ENCODE data around the gene ATP5MC3. TPM values are rescaled to one million over a fixed set of nuclear protein-coding genes. Genes with fewer than 3 reads are reported as not detected.

The ATP5MC3 gene
- total and polyA plus RNA-seq, 2 of the 13 experiments (the other 11 are each of a cell fraction or from before 2014, with no cell fraction given): 676 to 1,007 TPM

DNA sequence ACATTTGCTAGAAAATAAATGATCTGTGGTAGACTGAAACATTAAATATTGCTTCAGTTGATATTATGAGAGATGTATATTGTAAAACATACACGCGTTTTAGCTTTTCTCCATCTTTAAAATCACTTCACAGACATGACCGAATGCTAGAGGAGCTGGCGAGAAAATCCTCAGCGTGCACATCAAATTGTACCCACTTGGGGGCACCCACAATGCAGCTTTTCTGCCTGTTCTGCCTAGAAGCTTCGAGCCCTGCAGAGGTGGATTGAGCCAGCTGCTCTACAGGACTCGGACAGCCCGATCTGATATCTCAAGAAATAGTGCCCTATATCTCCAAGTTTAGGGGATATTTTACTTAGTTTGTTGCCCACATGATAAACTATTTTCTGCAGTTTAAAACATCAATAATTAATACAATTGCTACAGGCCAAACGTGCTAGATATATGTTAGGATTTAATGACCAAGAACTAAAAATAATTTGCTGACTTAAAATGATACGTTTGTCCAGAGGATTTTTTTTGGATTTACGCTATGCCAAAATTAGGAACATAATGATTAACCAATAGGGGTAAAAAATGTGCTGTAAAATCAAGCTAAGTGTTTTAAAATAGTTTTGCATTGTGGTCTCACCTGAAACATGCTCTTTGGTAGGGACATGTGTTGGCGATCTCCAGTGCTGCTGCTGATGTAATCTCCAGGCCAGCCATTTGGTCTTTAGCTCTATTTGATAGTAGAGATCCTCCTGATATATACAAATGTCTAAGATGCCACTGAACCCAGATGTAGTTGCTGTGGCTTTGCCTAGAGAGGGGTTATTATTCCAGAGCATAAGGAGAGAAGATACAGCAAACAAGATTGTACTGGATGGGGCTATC, 22.3 kb upstream of the ATP5MC3 start (continued):
- TF ChIP-seq, protein P1, sequence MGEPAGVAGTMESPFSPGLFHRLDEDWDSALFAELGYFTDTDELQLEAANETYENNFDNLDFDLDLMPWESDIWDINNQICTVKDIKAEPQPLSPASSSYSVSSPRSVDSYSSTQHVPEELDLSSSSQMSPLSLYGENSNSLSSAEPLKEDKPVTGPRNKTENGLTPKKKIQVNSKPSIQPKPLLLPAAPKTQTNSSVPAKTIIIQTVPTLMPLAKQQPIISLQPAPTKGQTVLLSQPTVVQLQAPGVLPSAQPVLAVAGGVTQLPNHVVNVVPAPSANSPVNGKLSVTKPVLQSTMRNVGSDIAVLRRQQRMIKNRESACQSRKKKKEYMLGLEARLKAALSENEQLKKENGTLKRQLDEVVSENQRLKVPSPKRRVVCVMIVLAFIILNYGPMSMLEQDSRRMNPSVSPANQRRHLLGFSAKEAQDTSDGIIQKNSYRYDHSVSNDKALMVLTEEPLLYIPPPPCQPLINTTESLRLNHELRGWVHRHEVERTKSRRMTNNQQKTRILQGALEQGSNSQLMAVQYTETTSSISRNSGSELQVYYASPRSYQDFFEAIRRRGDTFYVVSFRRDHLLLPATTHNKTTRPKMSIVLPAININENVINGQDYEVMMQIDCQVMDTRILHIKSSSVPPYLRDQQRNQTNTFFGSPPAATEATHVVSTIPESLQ (CRISPR knock-in tag; conservative IDR thresholded peaks at IDR 0.05): no peak
- TF ChIP-seq, protein P2, sequence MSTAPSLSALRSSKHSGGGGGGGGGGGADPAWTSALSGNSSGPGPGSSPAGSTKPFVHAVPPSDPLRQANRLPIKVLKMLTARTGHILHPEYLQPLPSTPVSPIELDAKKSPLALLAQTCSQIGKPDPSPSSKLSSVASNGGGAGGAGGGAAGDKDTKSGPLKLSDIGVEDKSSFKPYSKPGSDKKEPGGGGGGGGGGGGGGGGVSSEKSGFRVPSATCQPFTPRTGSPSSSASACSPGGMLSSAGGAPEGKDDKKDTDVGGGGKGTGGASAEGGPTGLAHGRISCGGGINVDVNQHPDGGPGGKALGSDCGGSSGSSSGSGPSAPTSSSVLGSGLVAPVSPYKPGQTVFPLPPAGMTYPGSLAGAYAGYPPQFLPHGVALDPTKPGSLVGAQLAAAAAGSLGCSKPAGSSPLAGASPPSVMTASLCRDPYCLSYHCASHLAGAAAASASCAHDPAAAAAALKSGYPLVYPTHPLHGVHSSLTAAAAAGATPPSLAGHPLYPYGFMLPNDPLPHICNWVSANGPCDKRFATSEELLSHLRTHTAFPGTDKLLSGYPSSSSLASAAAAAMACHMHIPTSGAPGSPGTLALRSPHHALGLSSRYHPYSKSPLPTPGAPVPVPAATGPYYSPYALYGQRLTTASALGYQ (CRISPR knock-in tag; IDR thresholded peaks at IDR 0.05): peak; percentile 32; the same call in 1 of the 2 replicates
- TF ChIP-seq, protein P3, sequence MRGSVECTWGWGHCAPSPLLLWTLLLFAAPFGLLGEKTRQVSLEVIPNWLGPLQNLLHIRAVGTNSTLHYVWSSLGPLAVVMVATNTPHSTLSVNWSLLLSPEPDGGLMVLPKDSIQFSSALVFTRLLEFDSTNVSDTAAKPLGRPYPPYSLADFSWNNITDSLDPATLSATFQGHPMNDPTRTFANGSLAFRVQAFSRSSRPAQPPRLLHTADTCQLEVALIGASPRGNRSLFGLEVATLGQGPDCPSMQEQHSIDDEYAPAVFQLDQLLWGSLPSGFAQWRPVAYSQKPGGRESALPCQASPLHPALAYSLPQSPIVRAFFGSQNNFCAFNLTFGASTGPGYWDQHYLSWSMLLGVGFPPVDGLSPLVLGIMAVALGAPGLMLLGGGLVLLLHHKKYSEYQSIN (CRISPR knock-in tag; IDR thresholded peaks at IDR 0.05; ENCODE audit: borderline replicate concordance): no peak
- no peak for TF ChIP-seq CCDC6 (CRISPR knock-in tag; IDR thresholded peaks at IDR 0.05)
- no peak for TF ChIP-seq ZMYM3 (CRISPR knock-in tag; IDR thresholded peaks at IDR 0.05)
- TF ChIP-seq STAG1 (CRISPR knock-in tag; IDR thresholded peaks at IDR 0.05): peak; percentile 67
- peak; percentile 80 for TF ChIP-seq XRCC5 (optimal IDR thresholded peaks at IDR 0.05; ENCODE audit: low read length)
- no peak for TF ChIP-seq CHCHD3 (CRISPR knock-in tag; IDR thresholded peaks at IDR 0.05)
- no peak for TF ChIP-seq PHB2 (IDR thresholded peaks at IDR 0.05; ENCODE audit: partially characterized antibody)
- TF ChIP-seq, protein P4, sequence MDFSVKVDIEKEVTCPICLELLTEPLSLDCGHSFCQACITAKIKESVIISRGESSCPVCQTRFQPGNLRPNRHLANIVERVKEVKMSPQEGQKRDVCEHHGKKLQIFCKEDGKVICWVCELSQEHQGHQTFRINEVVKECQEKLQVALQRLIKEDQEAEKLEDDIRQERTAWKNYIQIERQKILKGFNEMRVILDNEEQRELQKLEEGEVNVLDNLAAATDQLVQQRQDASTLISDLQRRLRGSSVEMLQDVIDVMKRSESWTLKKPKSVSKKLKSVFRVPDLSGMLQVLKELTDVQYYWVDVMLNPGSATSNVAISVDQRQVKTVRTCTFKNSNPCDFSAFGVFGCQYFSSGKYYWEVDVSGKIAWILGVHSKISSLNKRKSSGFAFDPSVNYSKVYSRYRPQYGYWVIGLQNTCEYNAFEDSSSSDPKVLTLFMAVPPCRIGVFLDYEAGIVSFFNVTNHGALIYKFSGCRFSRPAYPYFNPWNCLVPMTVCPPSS (IDR thresholded peaks at IDR 0.05): no peak
- TF ChIP-seq GATAD1 (CRISPR knock-in tag; IDR thresholded peaks at IDR 0.05): no peak
- TF ChIP-seq RFXANK (CRISPR knock-in tag; IDR thresholded peaks at IDR 0.05): no peak
- TF ChIP-seq, protein P5, sequence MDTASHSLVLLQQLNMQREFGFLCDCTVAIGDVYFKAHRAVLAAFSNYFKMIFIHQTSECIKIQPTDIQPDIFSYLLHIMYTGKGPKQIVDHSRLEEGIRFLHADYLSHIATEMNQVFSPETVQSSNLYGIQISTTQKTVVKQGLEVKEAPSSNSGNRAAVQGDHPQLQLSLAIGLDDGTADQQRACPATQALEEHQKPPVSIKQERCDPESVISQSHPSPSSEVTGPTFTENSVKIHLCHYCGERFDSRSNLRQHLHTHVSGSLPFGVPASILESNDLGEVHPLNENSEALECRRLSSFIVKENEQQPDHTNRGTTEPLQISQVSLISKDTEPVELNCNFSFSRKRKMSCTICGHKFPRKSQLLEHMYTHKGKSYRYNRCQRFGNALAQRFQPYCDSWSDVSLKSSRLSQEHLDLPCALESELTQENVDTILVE (CRISPR knock-in tag; IDR thresholded peaks at IDR 0.05): no peak
- TF ChIP-seq, protein P6, sequence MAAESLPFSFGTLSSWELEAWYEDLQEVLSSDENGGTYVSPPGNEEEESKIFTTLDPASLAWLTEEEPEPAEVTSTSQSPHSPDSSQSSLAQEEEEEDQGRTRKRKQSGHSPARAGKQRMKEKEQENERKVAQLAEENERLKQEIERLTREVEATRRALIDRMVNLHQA (CRISPR knock-in tag; IDR thresholded peaks at IDR 0.05): no peak
- no peak for TF ChIP-seq ZNF577 (CRISPR knock-in tag; IDR thresholded peaks at IDR 0.05; ENCODE audit: borderline replicate concordance, low read depth)
- no peak for TF ChIP-seq ZFP36L1 (CRISPR knock-in tag; IDR thresholded peaks at IDR 0.05)
- TF ChIP-seq, protein P7, sequence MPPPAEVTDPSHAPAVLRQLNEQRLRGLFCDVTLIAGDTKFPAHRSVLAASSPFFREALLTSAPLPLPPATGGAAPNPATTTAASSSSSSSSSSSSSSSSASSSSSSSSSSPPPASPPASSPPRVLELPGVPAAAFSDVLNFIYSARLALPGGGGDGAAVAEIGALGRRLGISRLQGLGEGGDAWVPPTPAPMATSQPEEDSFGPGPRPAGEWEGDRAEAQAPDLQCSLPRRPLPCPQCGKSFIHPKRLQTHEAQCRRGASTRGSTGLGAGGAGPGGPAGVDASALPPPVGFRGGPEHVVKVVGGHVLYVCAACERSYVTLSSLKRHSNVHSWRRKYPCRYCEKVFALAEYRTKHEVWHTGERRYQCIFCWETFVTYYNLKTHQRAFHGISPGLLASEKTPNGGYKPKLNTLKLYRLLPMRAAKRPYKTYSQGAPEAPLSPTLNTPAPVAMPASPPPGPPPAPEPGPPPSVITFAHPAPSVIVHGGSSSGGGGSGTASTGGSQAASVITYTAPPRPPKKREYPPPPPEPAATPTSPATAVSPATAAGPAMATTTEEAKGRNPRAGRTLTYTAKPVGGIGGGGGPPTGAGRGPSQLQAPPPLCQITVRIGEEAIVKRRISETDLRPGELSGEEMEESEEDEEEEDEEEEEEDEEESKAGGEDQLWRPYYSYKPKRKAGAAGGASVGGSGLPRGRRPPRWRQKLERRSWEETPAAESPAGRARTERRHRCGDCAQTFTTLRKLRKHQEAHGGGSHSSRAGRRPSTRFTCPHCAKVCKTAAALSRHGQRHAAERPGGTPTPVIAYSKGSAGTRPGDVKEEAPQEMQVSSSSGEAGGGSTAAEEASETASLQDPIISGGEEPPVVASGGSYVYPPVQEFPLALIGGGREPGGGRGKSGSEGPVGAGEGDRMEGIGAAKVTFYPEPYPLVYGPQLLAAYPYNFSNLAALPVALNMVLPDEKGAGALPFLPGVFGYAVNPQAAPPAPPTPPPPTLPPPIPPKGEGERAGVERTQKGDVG (CRISPR knock-in tag; IDR thresholded peaks at IDR 0.05; ENCODE audit: borderline replicate concordance): no peak
